Smooth muscle cell (in vitro differentiated cells): ENCODE data around the gene CR1L. TPM values are rescaled to one million over a fixed set of nuclear protein-coding genes. Genes with fewer than 3 reads are reported as not detected.
A peak's percentile ranks its signal among the peaks of the same experiment; 100 is the strongest.

Experiments
- DNase-seq: peaks from one replicate; lab custom pipeline; 2025; ENCODE audit not compliant: unreplicated experiment; lab: John Stamatoyannopoulos, UW
- H2AFZ ChIP-seq: fragments of 200-600 bp; sonication (generic); 2 replicates; pipeline ENCODE4 v1.6.0; 2016; ENCODE audit warnings: antibody characterized with exemption, low read depth, mild to moderate bottlenecking
- H3F3A ChIP-seq: fragments of 200-600 bp; sonication (generic); 2 replicates; pipeline ENCODE4 v1.6.0; 2017; ENCODE audit warnings: antibody characterized with exemption, low read depth
- H3K27ac ChIP-seq: fragments of 200-600 bp; sonication (generic); 2 replicates; pipeline ENCODE4 v1.5.1; 2016; ENCODE audit warnings: low read depth, mild to moderate bottlenecking
- H3K27me3 ChIP-seq: fragments of 200-600 bp; sonication (generic); 2 replicates; pipeline ENCODE4 v1.6.1; 2016; ENCODE audit warnings: low read depth, mild to moderate bottlenecking
- H3K36me3 ChIP-seq: fragments of 200-600 bp; sonication (generic); 2 replicates; pipeline ENCODE4 v1.5.1; 2016; ENCODE audit warnings: low read depth
- H3K4me1 ChIP-seq: fragments of 200-600 bp; sonication (generic); 2 replicates; pipeline ENCODE4 v1.5.1; 2016; ENCODE audit warnings: low read depth
- H3K4me2 ChIP-seq: fragments of 200-600 bp; sonication (generic); 2 replicates; pipeline ENCODE4 v1.6.0; 2016; ENCODE audit warnings: mild to moderate bottlenecking
- H3K4me3 ChIP-seq: fragments of 200-600 bp; sonication (generic); 2 replicates; pipeline ENCODE4 v1.5.1; 2016; ENCODE audit warnings: mild to moderate bottlenecking
- H3K79me2 ChIP-seq: fragments of 200-600 bp; sonication (generic); 2 replicates; pipeline ENCODE4 v1.6.0; 2016; ENCODE audit warnings: low read depth, mild to moderate bottlenecking
- H3K9ac ChIP-seq: fragments of 200-600 bp; sonication (generic); 2 replicates; pipeline ENCODE4 v1.6.0; 2016; ENCODE audit warnings: low read depth
- H3K9me3 ChIP-seq: fragments of 200-600 bp; sonication (generic); replicated peaks from 2 replicates; pipeline ENCODE4 v1.5.1; 2016; ENCODE audit warnings: low read depth
- H4K20me1 ChIP-seq: fragments of 200-600 bp; sonication (generic); 2 replicates; pipeline ENCODE4 v1.6.0; 2016; ENCODE audit warnings: low read depth
- CTCF ChIP-seq: fragments of 200-600 bp; sonication (generic); IDR thresholded peaks from 2 replicates; pipeline ENCODE4 v1.5.1; 2017; ENCODE audit warnings: borderline replicate concordance, mild to moderate bottlenecking, antibody characterized with exemption; ENCODE audit not compliant: insufficient read depth, poor library complexity, severe bottlenecking
- WGBS: methylation state at CpG from one replicate; pipeline ENCODE4 v1.1.7; 2016; ENCODE audit warnings: low lambda C conversion rate; 5-methylcytosine and 5-hydroxymethylcytosine counted together
- polyA plus RNA-seq: library from polyadenylated mRNA; unstranded; fragments of >200 nt; fragmentation: Nextera tagmentation; extraction: Ambion mirVana; gene quantifications from 2 replicates; pipeline ENCODE4 v1.2.1, GENCODE V29; 2016
- total RNA-seq: library from RNA; depleted of rRNA; stranded (reverse); fragments of >200 nt; gene quantifications from 2 replicates; pipeline ENCODE4 v1.2.3, GENCODE V29; 2014

Gene CR1L
- total and polyA plus RNA-seq, 2 experiments from 2014 or later = 0.95 TPM; not detected in 1

GRCh38 chr1:207752456-207752998, 107.6 kb downstream of the CR1L start:
- peak overlapping the region; percentile 77 for H3K27ac ChIP-seq
- under 1% methylated on average over 30 of the region's 30 CpGs for WGBS
- H3K9ac ChIP-seq = peak overlapping the region; percentile 64
- H3K4me1 ChIP-seq = peaks cover 22% of the 10 kb centered on the region
- peaks cover 3% of the 10 kb centered on the region for H3K36me3 ChIP-seq
- no peak for DNase-seq
- H3K79me2 ChIP-seq = peaks cover 52% of the 10 kb centered on the region
- H3F3A ChIP-seq = no peaks in the 10 kb centered on the region
- H3K4me2 ChIP-seq = peak overlapping the region; percentile 98
- H2AFZ ChIP-seq = peak overlapping the region; percentile 79
- H4K20me1 ChIP-seq = peaks cover 52% of the 10 kb centered on the region
- H3K9me3 ChIP-seq = no peaks in the 10 kb centered on the region
- H3K4me3 ChIP-seq = peak overlapping the region; percentile 86
- no peak for TF ChIP-seq CTCF
- H3K27me3 ChIP-seq = no peaks in the 10 kb centered on the region

- no peaks in the 10 kb centered on the region for H3K27me3 ChIP-seq
- H4K20me1 ChIP-seq = peaks cover 63% of the 10 kb centered on the region
- H3K27ac ChIP-seq = no peak overlapping the region
- H3K4me3 ChIP-seq = peak overlapping the region; percentile 86
- WGBS = 71% methylated on average over 7 of the region's 7 CpGs
- peaks cover 22% of the 10 kb centered on the region for H3K4me1 ChIP-seq
- H3K4me2 ChIP-seq = peak overlapping the region; percentile 98
- H3K9ac ChIP-seq = no peak overlapping the region
- no peaks in the 10 kb centered on the region for H3K9me3 ChIP-seq
- no peak overlapping the region for H2AFZ ChIP-seq
- no peak for DNase-seq
- H3F3A ChIP-seq = no peaks in the 10 kb centered on the region
- peaks cover 8% of the 10 kb centered on the region for H3K36me3 ChIP-seq
- TF ChIP-seq CTCF = no peak
- peaks cover 59% of the 10 kb centered on the region for H3K79me2 ChIP-seq
These were observed 108.7 kb downstream of the CR1L start for GRCh38 chr1:207753611-207754010.

DNA sequence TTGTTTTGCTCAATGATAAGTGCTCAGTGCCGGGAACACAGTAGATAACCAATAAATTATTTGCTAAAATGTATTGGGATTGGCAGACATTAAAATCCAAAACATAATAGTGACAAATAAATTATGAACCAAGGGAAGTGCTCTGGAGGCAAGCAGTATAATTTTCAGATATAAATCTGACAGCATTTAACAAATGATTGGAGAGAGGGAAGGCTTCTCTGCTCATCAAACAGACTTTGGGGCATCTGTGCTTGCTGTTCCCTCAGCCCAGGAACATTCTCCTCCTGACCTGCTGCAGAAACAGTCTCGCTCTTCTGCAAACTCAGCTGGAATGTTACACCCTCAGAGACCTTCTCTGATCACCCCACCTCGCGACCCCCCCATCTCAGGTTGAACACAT, 109.1 kb downstream of the CR1L start:
- Histone ChIP-seq H3K9me3 (no peaks in the 10 kb centered on the region), H3K79me2 (peaks cover 59% of the 10 kb centered on the region), H3K27me3 (no peaks in the 10 kb centered on the region), H2AFZ (no peak overlapping the region), H3K27ac (no peak overlapping the region), H3K9ac (no peak overlapping the region), H4K20me1 (peaks cover 63% of the 10 kb centered on the region), H3K4me1 (peaks cover 22% of the 10 kb centered on the region), H3K36me3 (peaks cover 8% of the 10 kb centered on the region), H3F3A (no peaks in the 10 kb centered on the region), H3K4me2 (peak overlapping the region; percentile 98), H3K4me3 (peak overlapping the region; percentile 86)
- no peak for TF ChIP-seq CTCF
- no peak for DNase-seq
- WGBS = 50% methylated on average over 4 of the region's 4 CpGs
